Body of pancreas (tissue), 4 donors: ENCODE results near the gene MEIG1. TPM values are rescaled to one million over a fixed set of nuclear protein-coding genes. Genes with fewer than 3 reads are reported as not detected.

Source experiments
- ATAC-seq: fragments of 150-250 bp; one replicate; pipeline ENCODE4 v1.9.1; 2016
- DNase-seq, 4 donors: peaks; one replicate each; pipeline ENCODE4 v3.0.0-alpha.2; 2019
- H3K27ac ChIP-seq, 4 donors: fragments of 200-600 bp; sonication (generic); 1 replicate in 3 of 4; 2 replicates in 1 of 4; pipeline versions ENCODE4 v1.5.1 to v1.6.1; 2016 to 2019; ENCODE audit warnings: mild to moderate bottlenecking in 1 of 4, mixed read lengths in 1 of 4, moderate library complexity in 1 of 4
- H3K27me3 ChIP-seq, 2 donors: fragments of 200-600 bp; sonication (generic); one replicate each; pipeline ENCODE4 v1.6.0; 2016; ENCODE audit warnings: mild to moderate bottlenecking in 1 of 2
- H3K36me3 ChIP-seq, 2 donors: fragments of 200-600 bp; sonication (generic); replicated peaks in 1 of 2; 2 replicates each; pipeline ENCODE4 v1.5.1; 2016; ENCODE audit warnings: low read depth in 2 of 2; ENCODE audit not compliant: insufficient read depth in 1 of 2
- H3K4me1 ChIP-seq: fragments of 200-600 bp; sonication (generic); one replicate; pipeline ENCODE4 v1.6.0; 2016
- H3K4me3 ChIP-seq, 2 donors: fragments of 200-600 bp; sonication (generic); 1 replicate in 1 of 2; 2 replicates in 1 of 2; pipeline ENCODE4 v1.5.1; 2016 to 2019
- H3K9me3 ChIP-seq, 3 donors: fragments of 200-600 bp; sonication (generic); 1 replicate in 2 of 3; 2 replicates in 1 of 3; pipeline ENCODE4 v1.5.1; 2016
- POLR2A ChIP-seq, 3 donors: fragments of 450-650 bp; IDR thresholded peaks; one replicate each; pipeline ENCODE4 v1.6.1; 2016; ENCODE audit warnings: antibody characterized with exemption in 3 of 3, mild to moderate bottlenecking in 2 of 3
- WGBS, 2 donors: methylation state at CpG; one replicate each; pipeline ENCODE4 v1.1.5; 2017; 5-methylcytosine and 5-hydroxymethylcytosine counted together
- intact Hi-C: fragments of 100-400 bp; cut with DNase I; formaldehyde crosslinking; loops from one replicate; pipeline ENCODE4 v1.15.1; 2023
- total RNA-seq, 2 donors: library from RNA; depleted of rRNA; stranded (reverse); fragments of >200 nt; gene quantifications; one replicate each; pipeline ENCODE4 v1.1.0, GENCODE V29; 2016
- TF ChIP-seq, protein P1 (sequence below), 7 experiments: fragments of 450-650 bp in 4 of 7; fragments of 200-600 bp in 3 of 7; sonication (generic) in 3 of 7; IDR thresholded peaks; one replicate each; pipeline ENCODE4 v1.5.1; 2016 to 2019; ENCODE audit warnings: antibody characterized with exemption in 7 of 7

Gene MEIG1
- total RNA-seq, 2 donors from 2014 or later, result not detected

DNA sequence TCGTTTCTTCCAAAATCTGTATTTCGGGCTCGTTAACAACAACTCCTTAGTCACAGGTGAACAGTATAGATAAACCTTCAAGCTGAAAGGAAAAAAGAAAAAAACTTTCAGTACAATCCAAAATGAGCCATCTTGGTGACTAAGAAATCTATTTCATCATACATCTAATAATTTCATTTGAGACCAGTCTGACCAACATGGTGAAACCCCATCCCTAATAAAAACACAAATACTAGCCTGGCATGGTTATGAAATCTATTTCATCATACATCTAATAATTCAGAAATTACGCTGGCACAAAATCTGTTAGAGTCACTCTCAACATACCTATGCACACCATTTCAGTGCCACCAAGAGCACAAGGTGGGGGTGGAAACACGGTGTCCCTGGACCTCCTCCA is 14.1 kb upstream of the MEIG1 start:
- Histone ChIP-seq H3K9me3 (no peaks in the 10 kb centered on the region), H3K4me1 (no peaks in the 10 kb centered on the region), H3K27me3 (no peaks in the 10 kb centered on the region), H3K4me3 (no peak overlapping the region), H3K36me3 (peaks cover 0 to 13% of the 10 kb centered on the region in 2 donors), H3K27ac (no peak overlapping the region)
- TF ChIP-seq POLR2A (IDR thresholded peaks at IDR 0.05), result no peak
- TF ChIP-seq, protein P1, sequence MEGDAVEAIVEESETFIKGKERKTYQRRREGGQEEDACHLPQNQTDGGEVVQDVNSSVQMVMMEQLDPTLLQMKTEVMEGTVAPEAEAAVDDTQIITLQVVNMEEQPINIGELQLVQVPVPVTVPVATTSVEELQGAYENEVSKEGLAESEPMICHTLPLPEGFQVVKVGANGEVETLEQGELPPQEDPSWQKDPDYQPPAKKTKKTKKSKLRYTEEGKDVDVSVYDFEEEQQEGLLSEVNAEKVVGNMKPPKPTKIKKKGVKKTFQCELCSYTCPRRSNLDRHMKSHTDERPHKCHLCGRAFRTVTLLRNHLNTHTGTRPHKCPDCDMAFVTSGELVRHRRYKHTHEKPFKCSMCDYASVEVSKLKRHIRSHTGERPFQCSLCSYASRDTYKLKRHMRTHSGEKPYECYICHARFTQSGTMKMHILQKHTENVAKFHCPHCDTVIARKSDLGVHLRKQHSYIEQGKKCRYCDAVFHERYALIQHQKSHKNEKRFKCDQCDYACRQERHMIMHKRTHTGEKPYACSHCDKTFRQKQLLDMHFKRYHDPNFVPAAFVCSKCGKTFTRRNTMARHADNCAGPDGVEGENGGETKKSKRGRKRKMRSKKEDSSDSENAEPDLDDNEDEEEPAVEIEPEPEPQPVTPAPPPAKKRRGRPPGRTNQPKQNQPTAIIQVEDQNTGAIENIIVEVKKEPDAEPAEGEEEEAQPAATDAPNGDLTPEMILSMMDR (IDR thresholded peaks at IDR 0.05), result no peak
- intact Hi-C loops, result no loop called here
- no peak for DNase-seq
- 91 to 92% methylated on average over 5 of the region's 5 CpGs for WGBS, 2 donors
- ATAC-seq, result no peak

GRCh38 chr10:14947268-14947667 is 11.9 kb upstream of the MEIG1 start:
- no peak overlapping the region for H3K4me3 ChIP-seq
- H3K4me1 ChIP-seq, result no peaks in the 10 kb centered on the region
- H3K27ac ChIP-seq, result no peak overlapping the region
- TF ChIP-seq, protein P1 (IDR thresholded peaks at IDR 0.05), result no peak
- TF ChIP-seq POLR2A (IDR thresholded peaks at IDR 0.05), result no peak
- intact Hi-C loops, result no loop called here
- no peaks in the 10 kb centered on the region for H3K9me3 ChIP-seq
- H3K27me3 ChIP-seq, result no peaks in the 10 kb centered on the region
- WGBS, 2 donors, result 89 to 97% methylated on average over 1 of the region's 1 CpG
- H3K36me3 ChIP-seq, result peaks cover 0 to 12% of the 10 kb centered on the region in 2 donors
- DNase-seq (no peak), ATAC-seq (no peak)

GRCh38 chr10:14949291-14949690 is 9.9 kb upstream of the MEIG1 start:
- Histone ChIP-seq H3K4me3 (no peak overlapping the region), H3K27me3 (no peaks in the 10 kb centered on the region), H3K27ac (no peak overlapping the region), H3K4me1 (peaks cover 15% of the 10 kb centered on the region), H3K36me3 (peaks cover 0 to 7% of the 10 kb centered on the region in 2 donors), H3K9me3 (no peaks in the 10 kb centered on the region)
- intact Hi-C loops, result no loop called here
- 85 to 95% methylated on average over 5 of the region's 5 CpGs for WGBS, 2 donors
- no peak for TF ChIP-seq POLR2A (IDR thresholded peaks at IDR 0.05)
- TF ChIP-seq, protein P1 (IDR thresholded peaks at IDR 0.05), result no peak
- ATAC-seq (no peak), DNase-seq (no peak)

GRCh38 chr10:14952851-14953423 is 6.3 kb upstream of the MEIG1 start:
- DNase-seq (no peak), ATAC-seq (no peak)
- Histone ChIP-seq H3K9me3 (no peaks in the 10 kb centered on the region), H3K4me1 (peaks cover 25% of the 10 kb centered on the region), H3K36me3 (no peaks in the 10 kb centered on the region), H3K4me3 (no peak overlapping the region), H3K27ac (peak overlapping the region; percentile 76 to 90 (median 86)), H3K27me3 (no peaks in the 10 kb centered on the region)
- intact Hi-C loops, result no loop called here
- TF ChIP-seq, protein P1 (IDR thresholded peaks at IDR 0.05), result no peak
- WGBS, 2 donors, result 38 to 41% methylated on average over 10 of the region's 10 CpGs

- TF ChIP-seq, protein P1 (IDR thresholded peaks at IDR 0.05), result no peak
- TF ChIP-seq POLR2A (IDR thresholded peaks at IDR 0.05), result no peak
- H3K4me1 ChIP-seq, result peaks cover 25% of the 10 kb centered on the region
- peak overlapping the region; percentile 76 to 90 (median 86) for H3K27ac ChIP-seq
- no peaks in the 10 kb centered on the region for H3K27me3 ChIP-seq
- WGBS, 2 donors, result 4 to 9% methylated on average over 16 to 32 of the region's 32 CpGs
- H3K4me3 ChIP-seq, result peak overlapping the region; percentile 14 to 24
- intact Hi-C loops, result no loop called here
- no peaks in the 10 kb centered on the region for H3K9me3 ChIP-seq
- peak; percentile 34 for ATAC-seq
- peak; percentile 37 to 55 (median 42) for DNase-seq
- H3K36me3 ChIP-seq, result no peaks in the 10 kb centered on the region
Measured at GRCh38 chr10:14953424-14954000, 5.7 kb upstream of the MEIG1 start.
